ENCODE results near the gene HES5. TPM values are rescaled to one million over a fixed set of nuclear protein-coding genes. Genes with fewer than 3 reads are reported as not detected.

HES5 gene
- total and polyA plus RNA-seq, 2 of the 4 experiments (the other 2 are of a cell fraction), result not detected

DNA sequence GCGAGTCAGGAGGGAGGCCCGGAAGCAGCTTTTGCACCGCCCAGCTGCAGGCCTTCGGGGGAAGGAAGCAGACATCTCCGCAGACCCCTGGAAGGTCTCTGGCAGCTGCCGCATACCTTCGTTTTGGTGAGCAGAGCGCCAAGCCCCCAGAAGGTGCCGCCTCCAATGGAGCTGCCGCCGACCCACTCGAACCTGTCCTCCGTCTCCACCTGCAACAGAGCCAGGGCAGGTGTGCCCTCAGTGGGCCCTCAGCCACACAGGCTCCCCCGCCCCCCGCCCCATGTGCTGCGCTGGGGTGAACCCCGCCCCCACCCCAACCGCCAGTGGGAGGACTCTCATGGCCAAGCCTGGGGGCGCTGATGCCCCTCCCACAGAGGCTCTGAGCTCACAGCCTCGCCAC lies 9.9 kb downstream of the HES5 start:
- no peak overlapping the region for H4K8ac ChIP-seq (ENCODE audit: low read depth in 2 of 2, low read length in 2 of 2)
- ChIA-PET CTCF (no interaction called here), POLR2A (ENCODE audit: unreplicated experiment) (no interaction called here)
- no peak for TF ChIP-seq MXI1 (IDR thresholded peaks at IDR 0.05; ENCODE audit: borderline replicate concordance, low read depth, low read length)
- TF ChIP-seq NFE2L2 (IDR thresholded peaks at IDR 0.05; ENCODE audit: low read depth, low read length), result no peak
- no peak for TF ChIP-seq FOS (IDR thresholded peaks at IDR 0.05; ENCODE audit: low read depth, low read length)
- TF ChIP-seq, protein P1, sequence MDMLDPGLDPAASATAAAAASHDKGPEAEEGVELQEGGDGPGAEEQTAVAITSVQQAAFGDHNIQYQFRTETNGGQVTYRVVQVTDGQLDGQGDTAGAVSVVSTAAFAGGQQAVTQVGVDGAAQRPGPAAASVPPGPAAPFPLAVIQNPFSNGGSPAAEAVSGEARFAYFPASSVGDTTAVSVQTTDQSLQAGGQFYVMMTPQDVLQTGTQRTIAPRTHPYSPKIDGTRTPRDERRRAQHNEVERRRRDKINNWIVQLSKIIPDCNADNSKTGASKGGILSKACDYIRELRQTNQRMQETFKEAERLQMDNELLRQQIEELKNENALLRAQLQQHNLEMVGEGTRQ (IDR thresholded peaks at IDR 0.05; ENCODE audit: low read depth, low read length), result no peak
- TF ChIP-seq POLR2A (IDR thresholded peaks at IDR 0.05; ENCODE audit: low read depth, low read length), result no peak
- no peak overlapping the region for H2BK15ac ChIP-seq (ENCODE audit: low read depth, low read length)
- H3K4me1 ChIP-seq (ENCODE audit: control insufficient read depth, insufficient read depth, low read length), result peaks cover 19% of the 10 kb centered on the region
- no peak overlapping the region for H3K14ac ChIP-seq (replicated peaks; ENCODE audit: low read depth, low read length)
- H4K91ac ChIP-seq (ENCODE audit: insufficient read depth, low read depth, low read length), result no peak overlapping the region
- peaks cover 40% of the 10 kb centered on the region for H4K20me1 ChIP-seq (ENCODE audit: insufficient read depth, low read length)
- no peak overlapping the region for H4K5ac ChIP-seq (ENCODE audit: low read depth, low read length)
- no peak overlapping the region for H3K9ac ChIP-seq (ENCODE audit: low read depth, low read length)
- no peak overlapping the region for H3K18ac ChIP-seq (ENCODE audit: low read depth, low read length)
- no peak overlapping the region for H2BK20ac ChIP-seq (ENCODE audit: low read depth, low read length)
- no peak overlapping the region for H2AFZ ChIP-seq (replicated peaks; ENCODE audit: low read length, poor library complexity)
- H3K27ac ChIP-seq (ENCODE audit: insufficient read depth, low read length), result no peak overlapping the region
- no peak overlapping the region for H2AK9ac ChIP-seq (replicated peaks; ENCODE audit: low read depth, low read length, poor library complexity)
- no peak overlapping the region for H3K56ac ChIP-seq (ENCODE audit: extremely low read depth, insufficient read depth, low read length)
- H3K9me1 ChIP-seq (ENCODE audit: insufficient read depth, low read length), result peaks cover 13% of the 10 kb centered on the region
- no peak overlapping the region for H3K4me3 ChIP-seq (ENCODE audit: insufficient read depth, low read depth, low read length)
- H3K36me3 ChIP-seq (ENCODE audit: control insufficient read depth, insufficient read depth, low read length), result peaks cover 57% of the 10 kb centered on the region
- dilution Hi-C loops (cut with HindIII; ENCODE audit: low sequenced_read_pairs, unreplicated experiment) (no loop called here), in situ Hi-C loops (cut with MboI; ENCODE audit: low sequenced_read_pairs) (no loop called here), intact Hi-C loops (cut with micrococcal nuclease) (no loop called here)
- no peak for DNase-seq
- no peak overlapping the region for H3K23ac ChIP-seq (ENCODE audit: low read depth, low read length)
- 98% methylated on average over 7 of the region's 20 CpGs; no CpG with 5 or more reads in 1 of the 2 experiments for WGBS, 2 experiments (ENCODE audit: extremely low coverage in 2 of 2, insufficient read length in 1 of 2)
- no peak overlapping the region for H2BK5ac ChIP-seq (ENCODE audit: low read depth, low read length, poor library complexity, severe bottlenecking)
- no peaks in the 10 kb centered on the region for H3K27me3 ChIP-seq (ENCODE audit: control insufficient read depth, insufficient read depth, low read length)
- no peaks in the 10 kb centered on the region for H3K9me3 ChIP-seq (ENCODE audit: control insufficient read depth, insufficient read depth, low read length)
- ATAC-seq (ENCODE audit: low read depth), result no peak
- BruUV-seq (replicated peaks), result no TSS peak
- no peak overlapping the region for H3K4me2 ChIP-seq (ENCODE audit: low read depth, low read length)
- H2AK5ac ChIP-seq (ENCODE audit: low read depth, low read length), result no peak overlapping the region
- no peak overlapping the region for H2BK120ac ChIP-seq (ENCODE audit: low read depth, low read length)
- no peak overlapping the region for H3K4ac ChIP-seq (ENCODE audit: low read depth, low read length)
- peaks cover 7 to 45% of the 10 kb centered on the region in 2 experiments for H3K79me1 ChIP-seq (ENCODE audit: low read depth in 1 of 2, low read length in 2 of 2)
